Testis (tissue), 2 donors: ENCODE data around the gene RABGAP1L.

ENCODE experiments used
- CTCF ChIP-seq, 3 experiments: fragments of 450-650 bp in 2 of 3; fragments of 200-600 bp in 1 of 3; sonication (generic) in 1 of 3; IDR thresholded peaks; one replicate each; pipeline ENCODE4 v1.5.1; 2016 to 2019; ENCODE audit warnings: antibody characterized with exemption in 3 of 3, mild to moderate bottlenecking in 2 of 3, moderate library complexity in 1 of 3
- POLR2A ChIP-seq: fragments of 450-650 bp; IDR thresholded peaks from one replicate; pipeline ENCODE4 v1.6.1; 2017; ENCODE audit warnings: antibody characterized with exemption, mild to moderate bottlenecking, moderate library complexity

- TF ChIP-seq CTCF (IDR thresholded peaks at IDR 0.05) (no peak), POLR2A (no peak)
Measured at GRCh38 chr1:174720618-174721017, 561.3 kb downstream of the RABGAP1L start.
